Type B pancreatic cell (in vitro differentiated cells): ENCODE measurements around the gene PRDX5. TPM values are rescaled to one million over a fixed set of nuclear protein-coding genes. Genes with fewer than 3 reads are reported as not detected.
A peak's percentile ranks its signal among the peaks of the same experiment; 100 is the strongest.

Experiments
- DNase-seq: peaks from one replicate; pipeline ENCODE4 v3.0.0; 2021; ENCODE audit warnings: mixed read lengths; ENCODE audit not compliant: unreplicated experiment; ENCODE audit errors: extremely low spot score
- H3K27ac Mint-ChIP-seq: 2 replicates; pipeline ENCODE4 v1.8.0; 2021; ENCODE audit warnings: mild to moderate bottlenecking, mixed read lengths
- H3K27me3 Mint-ChIP-seq: 2 replicates; pipeline ENCODE4 v1.8.0; 2021; ENCODE audit warnings: mixed read lengths
- H3K36me3 Mint-ChIP-seq: 2 replicates; pipeline ENCODE4 v1.8.0; 2021; ENCODE audit warnings: mixed read lengths
- H3K4me1 Mint-ChIP-seq: one replicate; pipeline ENCODE4 v1.8.0; 2021; ENCODE audit warnings: mixed read lengths; ENCODE audit not compliant: unreplicated experiment
- H3K4me3 Mint-ChIP-seq: 2 replicates; pipeline ENCODE4 v1.8.0; 2021; ENCODE audit warnings: mild to moderate bottlenecking, mixed read lengths
- H3K9me3 Mint-ChIP-seq: 2 replicates; pipeline ENCODE4 v1.8.0; 2021; ENCODE audit warnings: mixed read lengths
- CTCF ChIP-seq: fragments of 200-600 bp; sonication (generic); conservative IDR thresholded peaks from 2 replicates; pipeline ENCODE4 v1.5.0; 2021; ENCODE audit warnings: antibody characterized with exemption, mild to moderate bottlenecking
- total RNA-seq: library from RNA; stranded (reverse); gene quantifications from 2 replicates; pipeline ENCODE4 v1.2.1, GENCODE V29; 2021; ENCODE audit warnings: low replicate concordance

The PRDX5 gene
- total RNA-seq, 1 donor from 2014 or later = 166 TPM

- Mint-ChIP-seq H3K4me1 (peaks cover 16% of the 10 kb centered on the region), H3K27me3 (no peaks in the 10 kb centered on the region), H3K27ac (peak overlapping the region; percentile 78), H3K36me3 (no peaks in the 10 kb centered on the region), H3K9me3 (no peaks in the 10 kb centered on the region), H3K4me3 (peak overlapping the region; percentile 74)
- no peak for DNase-seq
- TF ChIP-seq CTCF = peak; percentile 61
Measured at GRCh38 chr11:64356498-64357411, 38.8 kb downstream of the PRDX5 start.

- H3K9me3 Mint-ChIP-seq = no peaks in the 10 kb centered on the region
- no peak for DNase-seq
- peaks cover 4% of the 10 kb centered on the region for H3K36me3 Mint-ChIP-seq
- no peak for TF ChIP-seq CTCF
- no peaks in the 10 kb centered on the region for H3K27me3 Mint-ChIP-seq
- H3K4me1 Mint-ChIP-seq = peaks cover 16% of the 10 kb centered on the region
- no peak overlapping the region for H3K27ac Mint-ChIP-seq
- H3K4me3 Mint-ChIP-seq = no peak overlapping the region
Measured at GRCh38 chr11:64357446-64357845, 39.5 kb downstream of the PRDX5 start.

- no peak overlapping the region for H3K27ac Mint-ChIP-seq
- no peaks in the 10 kb centered on the region for H3K27me3 Mint-ChIP-seq
- TF ChIP-seq CTCF = no peak
- DNase-seq = no peak
- no peaks in the 10 kb centered on the region for H3K9me3 Mint-ChIP-seq
- H3K4me1 Mint-ChIP-seq = peaks cover 16% of the 10 kb centered on the region
- H3K36me3 Mint-ChIP-seq = peaks cover 5% of the 10 kb centered on the region
- peak overlapping the region; percentile 74 for H3K4me3 Mint-ChIP-seq
Measured at GRCh38 chr11:64357904-64358535, 40.1 kb downstream of the PRDX5 start.

- Mint-ChIP-seq H3K4me1 (peaks cover 16% of the 10 kb centered on the region), H3K27me3 (no peaks in the 10 kb centered on the region), H3K9me3 (no peaks in the 10 kb centered on the region), H3K36me3 (peaks cover 7% of the 10 kb centered on the region), H3K27ac (no peak overlapping the region), H3K4me3 (peak overlapping the region; percentile 74)
- TF ChIP-seq CTCF = no peak
- DNase-seq = no peak
Measured at GRCh38 chr11:64358536-64358906, 40.6 kb downstream of the PRDX5 start.

GRCh38 chr11:64358907-64359711 is 41.2 kb downstream of the PRDX5 start, which contains the start of gene RPS6KA4:
RPS6KA4 (plus strand) TSS chr11:64359162; CDS start chr11:64359236, 74 bp downstream.
- peaks cover 8% of the 10 kb centered on the region for H3K36me3 Mint-ChIP-seq
- TF ChIP-seq CTCF = no peak
- H3K27me3 Mint-ChIP-seq = no peaks in the 10 kb centered on the region
- DNase-seq = no peak
- H3K9me3 Mint-ChIP-seq = no peaks in the 10 kb centered on the region
- H3K4me3 Mint-ChIP-seq = peak within 1 kb of the TSS; percentile 91
- H3K4me1 Mint-ChIP-seq = peaks cover 16% of the 10 kb centered on the region
- H3K27ac Mint-ChIP-seq = peak within 1 kb of the TSS; percentile 59
